Ishikawa (cell line): ENCODE data around the gene MACROH2A2.

Experiments
- CEBPB ChIP-seq: IDR thresholded peaks from 2 replicates; pipeline ENCODE4 v1.6.1; 2012
- CREB1 ChIP-seq: IDR thresholded peaks from 2 replicates; pipeline ENCODE4 v1.6.1; 2012; ENCODE audit warnings: low read depth
- EGR1 ChIP-seq: IDR thresholded peaks from 2 replicates; pipeline ENCODE4 v1.6.1; 2012
- EP300 ChIP-seq: IDR thresholded peaks from 2 replicates; pipeline ENCODE4 v1.6.1; 2012; ENCODE audit warnings: borderline replicate concordance
- FOXM1 ChIP-seq: IDR thresholded peaks from 2 replicates; pipeline ENCODE4 v1.6.1; 2012; ENCODE audit warnings: low read depth, borderline replicate concordance
- MAX ChIP-seq: IDR thresholded peaks from 2 replicates; pipeline ENCODE4 v1.6.1; 2012
- NFIC ChIP-seq: IDR thresholded peaks from 2 replicates; pipeline ENCODE4 v1.6.1; 2012
- RAD21 ChIP-seq: IDR thresholded peaks from 2 replicates; pipeline ENCODE4 v1.6.1; 2012; ENCODE audit warnings: low read depth
- REST ChIP-seq: IDR thresholded peaks from 2 replicates; pipeline ENCODE4 v1.6.1; 2012; ENCODE audit warnings: low read depth, mild to moderate bottlenecking
- TAF1 ChIP-seq: IDR thresholded peaks from 2 replicates; pipeline ENCODE4 v1.6.1; 2012; ENCODE audit warnings: low read depth, mild to moderate bottlenecking
- TCF12 ChIP-seq: IDR thresholded peaks from 2 replicates; pipeline ENCODE4 v1.6.1; 2012; ENCODE audit warnings: low read depth
- TEAD4 ChIP-seq: IDR thresholded peaks from 2 replicates; pipeline ENCODE4 v1.6.1; 2012
- USF1 ChIP-seq: IDR thresholded peaks from 2 replicates; pipeline ENCODE4 v1.6.1; 2012
- YY1 ChIP-seq: IDR thresholded peaks from 2 replicates; pipeline ENCODE4 v1.6.1; 2012; ENCODE audit warnings: low read depth
- ZBTB7A ChIP-seq: IDR thresholded peaks from 2 replicates; pipeline ENCODE4 v1.6.1; 2012; ENCODE audit warnings: low read depth

The MACROH2A2 gene

GRCh38 chr10:70118196-70118595 is 65.5 kb downstream of the MACROH2A2 start:
- TF ChIP-seq TAF1 (no peak), REST (no peak), ZBTB7A (no peak), CEBPB (no peak), CREB1 (no peak), EP300 (no peak), YY1 (no peak), MAX (no peak), USF1 (no peak)

- TF ChIP-seq TEAD4 (no peak), CREB1 (no peak), USF1 (no peak)
Observed at GRCh38 chr10:70119197-70119596, 66.6 kb downstream of the MACROH2A2 start.

GRCh38 chr10:70119623-70120022 is 67.0 kb downstream of the MACROH2A2 start:
- TF ChIP-seq CREB1 (no peak), USF1 (no peak), EP300 (no peak), TEAD4 (no peak), RAD21 (no peak), YY1 (no peak)

- TF ChIP-seq USF1 = no peak
Observed at GRCh38 chr10:70120417-70120816, 67.8 kb downstream of the MACROH2A2 start.

GRCh38 chr10:70121281-70121949 is 68.8 kb downstream of the MACROH2A2 start:
- TF ChIP-seq CREB1 (no peak), CEBPB (no peak), TEAD4 (no peak), REST (no peak), USF1 (no peak), NFIC (no peak), TCF12 (no peak), EP300 (no peak), YY1 (no peak), MAX (no peak), EGR1 (no peak), FOXM1 (no peak), ZBTB7A (no peak), RAD21 (no peak)

GRCh38 chr10:70122742-70123141 is 70.1 kb downstream of the MACROH2A2 start:
- TF ChIP-seq EGR1 (no peak), YY1 (no peak)
